ENCODE data around the gene RHO. TPM values are rescaled to one million over a fixed set of nuclear protein-coding genes. Genes with fewer than 3 reads are reported as not detected.
"Not testable (repeated sequence)": the region's sequence is repeated elsewhere in the genome, so short reads cannot be mapped to it uniquely, and the experiment has no call there.

RHO gene
- total RNA-seq (not detected), polyA plus RNA-seq (not detected)

DNA sequence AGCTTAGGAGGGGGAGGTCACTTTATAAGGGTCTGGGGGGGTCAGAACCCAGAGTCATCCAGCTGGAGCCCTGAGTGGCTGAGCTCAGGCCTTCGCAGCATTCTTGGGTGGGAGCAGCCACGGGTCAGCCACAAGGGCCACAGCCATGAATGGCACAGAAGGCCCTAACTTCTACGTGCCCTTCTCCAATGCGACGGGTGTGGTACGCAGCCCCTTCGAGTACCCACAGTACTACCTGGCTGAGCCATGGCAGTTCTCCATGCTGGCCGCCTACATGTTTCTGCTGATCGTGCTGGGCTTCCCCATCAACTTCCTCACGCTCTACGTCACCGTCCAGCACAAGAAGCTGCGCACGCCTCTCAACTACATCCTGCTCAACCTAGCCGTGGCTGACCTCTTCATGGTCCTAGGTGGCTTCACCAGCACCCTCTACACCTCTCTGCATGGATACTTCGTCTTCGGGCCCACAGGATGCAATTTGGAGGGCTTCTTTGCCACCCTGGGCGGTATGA is at the start of gene RHO:
RHO (plus strand) TSS at position 51 of the 512 bp plus-strand sequence; CDS start at position 146, 95 bp downstream.
- no peak for DNase-seq
- no peaks in the 10 kb centered on the region for H3K27me3 ChIP-seq (ENCODE audit: insufficient read depth, low read length, poor library complexity, severe bottlenecking)
- no peaks in the 10 kb centered on the region for H3K36me3 ChIP-seq (ENCODE audit: insufficient read depth, low read length)
- H3K4me3 Mint-ChIP-seq, result no peak within 1 kb of the TSS
- no peaks in the 10 kb centered on the region for H3K36me3 Mint-ChIP-seq
- H3K9me3 ChIP-seq (ENCODE audit: low read length), result no peaks in the 10 kb centered on the region
- POLR2A ChIA-PET, result no interaction called here
- H3K4me1 Mint-ChIP-seq, result no peaks in the 10 kb centered on the region
- no peaks in the 10 kb centered on the region for H3K27me3 Mint-ChIP-seq
- CTCF ChIA-PET, result interaction anchor here (1.0 kb wide), 1 partner anchor 18 kb away, joined by 3 read pairs; no protein-coding TSS in a partner anchor
- no peak within 1 kb of the TSS for H3K4me3 ChIP-seq (ENCODE audit: low read length)
- peak within 1 kb of the TSS in 3 of 8 donors; percentile 6 to 33 (median 29) for H3K27ac Mint-ChIP-seq
- no peak within 1 kb of the TSS for H3K27ac ChIP-seq (ENCODE audit: low read depth, low read length)
- no peaks in the 10 kb centered on the region for H3K4me1 ChIP-seq (ENCODE audit: insufficient read depth, low read length)
- H3K9me3 Mint-ChIP-seq, result no peaks in the 10 kb centered on the region

- H3K36me3 ChIP-seq (ENCODE audit: insufficient read depth, low read length); H3K9me3 ChIP-seq (ENCODE audit: low read length); H3K27ac ChIP-seq (ENCODE audit: low read depth, low read length); POLR2A ChIA-PET; H3K4me1 Mint-ChIP-seq; H3K27me3 Mint-ChIP-seq; DNase-seq; H3K4me3 ChIP-seq (ENCODE audit: low read length); H3K27me3 ChIP-seq (ENCODE audit: insufficient read depth, low read length, poor library complexity, severe bottlenecking); H3K9me3 Mint-ChIP-seq; H3K4me3 Mint-ChIP-seq: not testable (repeated sequence)
- CTCF ChIA-PET, result interaction anchor here (0.9 to 2.3 kb wide), 2 partner anchors 9 to 11 kb away, joined by 3 to 8 read pairs; no protein-coding TSS in a partner anchor
- H3K27ac Mint-ChIP-seq, result peak overlapping the region in 7 of 8 donors; percentile 51 to 92 (median 80)
- H3K4me1 ChIP-seq (ENCODE audit: insufficient read depth, low read length), result peaks cover 12% of the 10 kb centered on the region
- H3K36me3 Mint-ChIP-seq, result peaks cover 3 to 65% (median 18%) of the 10 kb centered on the region in 3 donors
These were observed 47.1 kb upstream of the RHO start for GRCh38 chr3:129481225-129481765.

- POLR2A ChIA-PET, result no interaction called here
- H3K9me3 ChIP-seq (ENCODE audit: low read length), result no peaks in the 10 kb centered on the region
- Mint-ChIP-seq H3K27ac (peak overlapping the region in 7 of 8 donors; percentile 51 to 92 (median 81)), H3K27me3 (no peaks in the 10 kb centered on the region), H3K36me3 (peaks cover 3 to 60% (median 18%) of the 10 kb centered on the region in 3 donors), H3K9me3 (no peaks in the 10 kb centered on the region), H3K4me1 (peaks cover 5 to 7% (median 6%) of the 10 kb centered on the region in 3 donors), H3K4me3 (peak overlapping the region in 2 of 7 donors; percentile 4 to 26)
- H3K27ac ChIP-seq (ENCODE audit: low read depth, low read length), result peak overlapping the region; percentile 22
- H3K4me1 ChIP-seq (ENCODE audit: insufficient read depth, low read length), result peaks cover 12% of the 10 kb centered on the region
- H3K4me3 ChIP-seq (ENCODE audit: low read length), result no peak overlapping the region
- no peaks in the 10 kb centered on the region for H3K27me3 ChIP-seq (ENCODE audit: insufficient read depth, low read length, poor library complexity, severe bottlenecking)
- CTCF ChIA-PET, result interaction anchor here (2.3 kb wide), 1 partner anchor 8 kb away, joined by 8 read pairs; no protein-coding TSS in a partner anchor
- H3K36me3 ChIP-seq (ENCODE audit: insufficient read depth, low read length), result no peaks in the 10 kb centered on the region
- peak in 3 of 5 donors; percentile 18 to 58 (median 42) for DNase-seq
These were observed 46.6 kb upstream of the RHO start for GRCh38 chr3:129481766-129482332.

DNA sequence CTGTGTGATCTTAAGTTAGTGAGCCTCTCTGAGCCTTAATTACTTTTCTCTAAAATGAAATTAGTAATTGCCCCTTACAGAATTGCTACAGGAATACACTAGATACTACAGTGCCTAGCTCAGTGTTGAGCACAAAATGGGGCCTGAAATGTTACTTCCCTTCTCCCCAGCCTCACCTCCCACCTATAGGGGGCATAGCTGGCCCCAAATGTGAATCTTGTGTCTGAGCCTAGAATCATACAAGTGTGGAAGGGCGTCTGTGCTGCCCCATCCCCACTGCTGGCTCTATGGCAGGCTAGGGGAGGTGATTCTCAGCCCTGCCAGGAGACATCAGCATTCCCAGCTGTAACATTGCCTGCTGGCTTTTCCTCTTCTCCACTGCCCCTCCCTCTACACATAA is 45.7 kb upstream of the RHO start:
- no peaks in the 10 kb centered on the region for H3K9me3 ChIP-seq (ENCODE audit: low read length)
- H3K27me3 Mint-ChIP-seq, result no peaks in the 10 kb centered on the region
- H3K36me3 Mint-ChIP-seq, result peaks cover 3 to 51% (median 14%) of the 10 kb centered on the region in 3 donors
- ChIA-PET POLR2A (no interaction called here), CTCF (no interaction called here)
- H3K9me3 Mint-ChIP-seq, result no peaks in the 10 kb centered on the region
- no peak overlapping the region for H3K4me3 ChIP-seq (ENCODE audit: low read length)
- H3K4me1 ChIP-seq (ENCODE audit: insufficient read depth, low read length), result peaks cover 12% of the 10 kb centered on the region
- no peaks in the 10 kb centered on the region for H3K27me3 ChIP-seq (ENCODE audit: insufficient read depth, low read length, poor library complexity, severe bottlenecking)
- H3K27ac Mint-ChIP-seq, result peak overlapping the region in 2 of 8 donors; percentile 23 to 80
- H3K4me3 Mint-ChIP-seq, result no peak overlapping the region
- no peak for DNase-seq
- H3K4me1 Mint-ChIP-seq, result peaks cover 5 to 7% (median 6%) of the 10 kb centered on the region in 3 donors
- H3K27ac ChIP-seq (ENCODE audit: low read depth, low read length), result no peak overlapping the region
- no peaks in the 10 kb centered on the region for H3K36me3 ChIP-seq (ENCODE audit: insufficient read depth, low read length)

DNA sequence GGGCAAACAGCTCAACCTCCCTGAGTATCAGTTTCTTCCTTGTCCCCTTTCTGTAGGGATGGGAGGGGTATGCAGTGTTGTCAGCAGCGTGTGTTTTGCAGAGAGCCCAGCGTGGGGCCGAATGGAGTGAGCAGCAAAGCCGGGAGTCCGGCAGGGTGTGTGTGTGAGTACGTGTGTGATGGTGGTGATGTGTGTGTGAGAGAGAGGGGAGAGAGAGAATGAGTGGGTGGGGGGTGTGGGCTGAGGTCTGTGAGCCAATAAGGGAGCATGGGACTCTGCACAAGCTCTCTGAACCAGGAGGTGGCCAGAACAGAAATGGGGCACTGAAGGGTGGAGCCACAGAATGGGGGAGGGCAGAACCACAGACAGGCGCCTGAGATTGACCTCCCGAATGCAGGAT is 44.6 kb upstream of the RHO start:
- DNase-seq, result no peak
- no peak overlapping the region for H3K27ac ChIP-seq (ENCODE audit: low read depth, low read length)
- H3K36me3 ChIP-seq (ENCODE audit: insufficient read depth, low read length), result no peaks in the 10 kb centered on the region
- H3K4me3 ChIP-seq (ENCODE audit: low read length), result no peak overlapping the region
- H3K9me3 Mint-ChIP-seq, result no peaks in the 10 kb centered on the region
- H3K4me1 Mint-ChIP-seq, result peaks cover 5 to 7% (median 6%) of the 10 kb centered on the region in 3 donors
- ChIA-PET POLR2A (no interaction called here), CTCF (no interaction called here)
- H3K27me3 ChIP-seq (ENCODE audit: insufficient read depth, low read length, poor library complexity, severe bottlenecking), result no peaks in the 10 kb centered on the region
- peaks cover 12% of the 10 kb centered on the region for H3K4me1 ChIP-seq (ENCODE audit: insufficient read depth, low read length)
- H3K9me3 ChIP-seq (ENCODE audit: low read length), result no peaks in the 10 kb centered on the region
- peak overlapping the region in 1 of 8 donors; percentile 85 for H3K27ac Mint-ChIP-seq
- no peak overlapping the region for H3K4me3 Mint-ChIP-seq
- H3K36me3 Mint-ChIP-seq, result peaks cover 3 to 44% (median 14%) of the 10 kb centered on the region in 3 donors
- no peaks in the 10 kb centered on the region for H3K27me3 Mint-ChIP-seq

GRCh38 chr3:129485146-129485545 is 43.3 kb upstream of the RHO start:
- H3K4me3 ChIP-seq (ENCODE audit: low read length); DNase-seq; H3K27me3 ChIP-seq (ENCODE audit: insufficient read depth, low read length, poor library complexity, severe bottlenecking); H3K27ac Mint-ChIP-seq; H3K9me3 ChIP-seq (ENCODE audit: low read length); H3K27me3 Mint-ChIP-seq; POLR2A ChIA-PET; H3K36me3 ChIP-seq (ENCODE audit: insufficient read depth, low read length); H3K9me3 Mint-ChIP-seq; H3K4me3 Mint-ChIP-seq; H3K27ac ChIP-seq (ENCODE audit: low read depth, low read length); H3K4me1 Mint-ChIP-seq: not testable (repeated sequence)
- CTCF ChIA-PET, result interaction anchor here (1.0 kb wide), 1 partner anchor 449 kb away, joined by 3 read pairs; no protein-coding TSS in a partner anchor
- peaks cover 3 to 41% (median 12%) of the 10 kb centered on the region in 3 donors for H3K36me3 Mint-ChIP-seq
- peaks cover 12% of the 10 kb centered on the region for H3K4me1 ChIP-seq (ENCODE audit: insufficient read depth, low read length)

GRCh38 chr3:129485721-129486663 is 42.4 kb upstream of the RHO start:
- POLR2A ChIA-PET, result no interaction called here
- Mint-ChIP-seq H3K27me3 (no peaks in the 10 kb centered on the region), H3K36me3 (peaks cover 3 to 38% (median 7%) of the 10 kb centered on the region in 3 donors), H3K27ac (peak overlapping the region in 3 of 8 donors; percentile 23 to 71 (median 57)), H3K9me3 (no peaks in the 10 kb centered on the region), H3K4me1 (peaks cover 7 to 11% (median 9%) of the 10 kb centered on the region in 3 donors), H3K4me3 (no peak overlapping the region)
- no peaks in the 10 kb centered on the region for H3K36me3 ChIP-seq (ENCODE audit: insufficient read depth, low read length)
- no peak overlapping the region for H3K4me3 ChIP-seq (ENCODE audit: low read length)
- peaks cover 12% of the 10 kb centered on the region for H3K4me1 ChIP-seq (ENCODE audit: insufficient read depth, low read length)
- H3K27ac ChIP-seq (ENCODE audit: low read depth, low read length), result no peak overlapping the region
- no peaks in the 10 kb centered on the region for H3K9me3 ChIP-seq (ENCODE audit: low read length)
- no peak for DNase-seq
- CTCF ChIA-PET, result interaction anchor here (0.8 to 1.5 kb wide), 7 partner anchors 25 to 448 kb away, joined by 3 read pairs; no protein-coding TSS in a partner anchor
- no peaks in the 10 kb centered on the region for H3K27me3 ChIP-seq (ENCODE audit: insufficient read depth, low read length, poor library complexity, severe bottlenecking)
